ENCODE data around the gene THRB.

Gene THRB

DNA sequence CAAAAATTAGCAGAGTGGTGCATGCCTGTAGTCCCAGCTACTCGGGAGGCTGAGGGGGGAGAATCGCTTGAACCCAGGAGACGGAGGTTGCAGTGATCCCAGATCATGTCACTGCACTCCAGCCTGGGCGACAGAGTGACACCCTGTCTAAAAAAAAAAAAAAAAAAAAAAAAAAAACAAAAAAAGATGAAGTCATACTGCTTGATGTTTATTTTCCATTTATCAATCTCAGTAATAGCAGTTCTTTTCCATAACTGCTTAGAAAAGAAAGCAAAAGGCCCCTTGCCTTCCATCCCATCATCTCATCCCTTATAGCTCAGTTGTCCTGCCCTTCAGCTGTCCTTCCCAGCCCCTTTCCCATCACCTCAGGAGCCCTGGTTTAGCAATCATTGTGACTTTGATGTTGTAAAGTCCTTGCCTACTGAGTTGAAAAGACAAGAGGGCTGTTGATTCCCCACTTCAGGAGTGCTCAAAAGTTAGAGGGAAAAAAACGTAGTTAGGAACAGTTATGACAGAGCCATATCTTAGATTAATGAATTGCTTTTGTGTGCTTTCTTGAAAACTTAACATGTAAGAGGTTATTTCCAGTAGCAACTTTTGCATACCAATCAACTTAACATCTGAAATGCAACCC is 18.0 kb upstream of the THRB start:
- no peaks in the 10 kb centered on the region for H4K20me1 ChIP-seq (ENCODE audit: insufficient read depth, low read length)
- H3K4me1 ChIP-seq (ENCODE audit: insufficient read depth, low read length, severe bottlenecking) = no peaks in the 10 kb centered on the region
- no peaks in the 10 kb centered on the region for H3K79me2 ChIP-seq (ENCODE audit: insufficient read depth, low read length)
- H3F3A ChIP-seq (ENCODE audit: insufficient read depth, low read length) = no peaks in the 10 kb centered on the region
- TF ChIP-seq, protein P1, sequence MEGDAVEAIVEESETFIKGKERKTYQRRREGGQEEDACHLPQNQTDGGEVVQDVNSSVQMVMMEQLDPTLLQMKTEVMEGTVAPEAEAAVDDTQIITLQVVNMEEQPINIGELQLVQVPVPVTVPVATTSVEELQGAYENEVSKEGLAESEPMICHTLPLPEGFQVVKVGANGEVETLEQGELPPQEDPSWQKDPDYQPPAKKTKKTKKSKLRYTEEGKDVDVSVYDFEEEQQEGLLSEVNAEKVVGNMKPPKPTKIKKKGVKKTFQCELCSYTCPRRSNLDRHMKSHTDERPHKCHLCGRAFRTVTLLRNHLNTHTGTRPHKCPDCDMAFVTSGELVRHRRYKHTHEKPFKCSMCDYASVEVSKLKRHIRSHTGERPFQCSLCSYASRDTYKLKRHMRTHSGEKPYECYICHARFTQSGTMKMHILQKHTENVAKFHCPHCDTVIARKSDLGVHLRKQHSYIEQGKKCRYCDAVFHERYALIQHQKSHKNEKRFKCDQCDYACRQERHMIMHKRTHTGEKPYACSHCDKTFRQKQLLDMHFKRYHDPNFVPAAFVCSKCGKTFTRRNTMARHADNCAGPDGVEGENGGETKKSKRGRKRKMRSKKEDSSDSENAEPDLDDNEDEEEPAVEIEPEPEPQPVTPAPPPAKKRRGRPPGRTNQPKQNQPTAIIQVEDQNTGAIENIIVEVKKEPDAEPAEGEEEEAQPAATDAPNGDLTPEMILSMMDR (IDR thresholded peaks at IDR 0.05; ENCODE audit: low read length) = no peak
- no peak for TF ChIP-seq EZH2 (IDR thresholded peaks at IDR 0.05; ENCODE audit: borderline replicate concordance, low read length)
- H3K4me2 ChIP-seq (ENCODE audit: low read length) = no peak overlapping the region
- no peak overlapping the region for H2AFZ ChIP-seq (ENCODE audit: low read length)
- no peaks in the 10 kb centered on the region for H3K9me3 ChIP-seq (ENCODE audit: low read length)
- H3K9ac ChIP-seq (ENCODE audit: low read length) = no peak overlapping the region
- H3K27me3 ChIP-seq (ENCODE audit: insufficient read depth, low read length) = no peaks in the 10 kb centered on the region
- no peaks in the 10 kb centered on the region for H3K36me3 ChIP-seq (ENCODE audit: insufficient read depth, low read length)
- no peaks in the 10 kb centered on the region for H3K9me2 ChIP-seq (ENCODE audit: low read depth, low read length)
- H3K4me3 ChIP-seq (ENCODE audit: low read depth, low read length, poor library complexity, severe bottlenecking) = no peak overlapping the region
- no peak overlapping the region for H3K27ac ChIP-seq (ENCODE audit: low read depth, low read length, poor library complexity, severe bottlenecking)

DNA sequence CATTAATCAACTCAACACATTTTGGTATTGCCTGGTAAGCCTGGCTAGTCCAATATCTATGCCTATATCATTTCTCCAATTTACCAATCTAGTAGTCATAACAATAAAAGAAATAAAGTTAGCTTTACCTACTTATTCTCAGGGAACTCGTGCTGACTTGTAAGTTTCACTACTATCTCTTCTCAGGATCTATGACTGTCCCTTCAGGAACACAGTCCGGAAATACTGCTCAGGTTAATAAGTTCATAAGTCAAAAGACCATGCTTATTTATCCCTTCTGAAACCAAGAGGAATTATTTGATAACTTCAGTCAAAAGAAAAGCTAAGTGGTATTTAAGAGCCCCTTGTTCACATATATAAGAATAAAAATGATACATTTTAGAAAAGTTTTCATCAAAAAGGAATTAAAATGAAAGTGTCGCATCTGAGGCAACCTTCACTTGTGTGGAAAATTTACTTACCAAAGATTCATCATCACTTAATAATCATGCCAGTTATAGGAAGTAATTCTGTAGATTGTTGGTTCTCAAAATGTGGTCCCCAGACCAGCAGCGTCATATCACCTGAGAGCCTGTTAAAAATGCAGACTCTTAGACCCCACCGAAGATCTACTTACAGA is 15.5 kb upstream of the THRB start:
- Histone ChIP-seq H3K27ac (ENCODE audit: low read depth, low read length, poor library complexity, severe bottlenecking) (no peak overlapping the region), H3K79me2 (ENCODE audit: insufficient read depth, low read length) (no peaks in the 10 kb centered on the region), H3K36me3 (ENCODE audit: insufficient read depth, low read length) (no peaks in the 10 kb centered on the region), H3K4me3 (ENCODE audit: low read depth, low read length, poor library complexity, severe bottlenecking) (no peak overlapping the region), H3K27me3 (ENCODE audit: insufficient read depth, low read length) (no peaks in the 10 kb centered on the region), H3K9me2 (ENCODE audit: low read depth, low read length) (no peaks in the 10 kb centered on the region), H4K20me1 (ENCODE audit: insufficient read depth, low read length) (no peaks in the 10 kb centered on the region), H3K9me3 (ENCODE audit: low read length) (no peaks in the 10 kb centered on the region), H2AFZ (ENCODE audit: low read length) (no peak overlapping the region), H3K4me1 (ENCODE audit: insufficient read depth, low read length, severe bottlenecking) (no peaks in the 10 kb centered on the region), H3K4me2 (ENCODE audit: low read length) (no peak overlapping the region), H3F3A (ENCODE audit: insufficient read depth, low read length) (no peaks in the 10 kb centered on the region), H3K9ac (ENCODE audit: low read length) (no peak overlapping the region)
- TF ChIP-seq EZH2 (IDR thresholded peaks at IDR 0.05; ENCODE audit: borderline replicate concordance, low read length) = no peak
- TF ChIP-seq, protein P1 (IDR thresholded peaks at IDR 0.05; ENCODE audit: low read length) = no peak

DNA sequence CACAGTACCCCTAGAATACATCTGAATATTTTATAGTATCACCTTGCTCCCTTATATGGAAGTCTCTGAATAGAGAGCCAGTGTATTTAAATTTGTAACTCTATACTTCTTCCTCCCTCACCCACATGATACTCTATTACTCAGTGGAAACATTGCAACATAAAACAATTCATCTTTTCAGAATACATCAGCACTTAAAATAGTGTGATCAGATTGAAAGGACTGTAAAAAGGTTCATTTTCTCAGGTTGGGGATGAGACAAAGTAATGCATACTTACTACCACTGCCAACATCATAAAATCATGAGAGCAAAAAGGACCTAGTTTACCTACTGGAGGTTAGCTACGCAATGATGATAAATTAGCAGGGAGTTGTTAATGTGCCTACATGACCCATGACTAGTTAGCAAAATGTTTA is 13.8 kb upstream of the THRB start:
- Histone ChIP-seq H3K4me1 (ENCODE audit: insufficient read depth, low read length, severe bottlenecking) (no peaks in the 10 kb centered on the region), H3K27ac (ENCODE audit: low read depth, low read length, poor library complexity, severe bottlenecking) (no peak overlapping the region), H3K79me2 (ENCODE audit: insufficient read depth, low read length) (no peaks in the 10 kb centered on the region), H4K20me1 (ENCODE audit: insufficient read depth, low read length) (no peaks in the 10 kb centered on the region), H3K9ac (ENCODE audit: low read length) (no peak overlapping the region), H3K36me3 (ENCODE audit: insufficient read depth, low read length) (no peaks in the 10 kb centered on the region), H3K4me3 (ENCODE audit: low read depth, low read length, poor library complexity, severe bottlenecking) (no peak overlapping the region), H3K9me3 (ENCODE audit: low read length) (no peaks in the 10 kb centered on the region), H3K27me3 (ENCODE audit: insufficient read depth, low read length) (no peaks in the 10 kb centered on the region), H3K9me2 (ENCODE audit: low read depth, low read length) (no peaks in the 10 kb centered on the region), H3F3A (ENCODE audit: insufficient read depth, low read length) (no peaks in the 10 kb centered on the region), H2AFZ (ENCODE audit: low read length) (no peak overlapping the region), H3K4me2 (ENCODE audit: low read length) (no peak overlapping the region)
- TF ChIP-seq, protein P1 (IDR thresholded peaks at IDR 0.05; ENCODE audit: low read length) = no peak
- no peak for TF ChIP-seq EZH2 (IDR thresholded peaks at IDR 0.05; ENCODE audit: borderline replicate concordance, low read length)
